Body of pancreas (tissue), 4 donors: ENCODE data around the gene PATJ. TPM values are rescaled to one million over a fixed set of nuclear protein-coding genes. Genes with fewer than 3 reads are reported as not detected.

Experiments
- ATAC-seq: fragments of 150-250 bp; one replicate; pipeline ENCODE4 v1.9.1; 2016
- DNase-seq, 4 donors: peaks; one replicate each; pipeline ENCODE4 v3.0.0-alpha.2; 2019
- H3K27ac ChIP-seq, 4 donors: fragments of 200-600 bp; sonication (generic); 1 replicate in 3 of 4; 2 replicates in 1 of 4; pipeline versions ENCODE4 v1.5.1 to v1.6.1; 2016 to 2019; ENCODE audit warnings: mild to moderate bottlenecking in 1 of 4, mixed read lengths in 1 of 4, moderate library complexity in 1 of 4
- H3K27me3 ChIP-seq, 2 donors: fragments of 200-600 bp; sonication (generic); one replicate each; pipeline ENCODE4 v1.6.0; 2016; ENCODE audit warnings: mild to moderate bottlenecking in 1 of 2
- H3K36me3 ChIP-seq, 2 donors: fragments of 200-600 bp; sonication (generic); replicated peaks in 1 of 2; 2 replicates each; pipeline ENCODE4 v1.5.1; 2016; ENCODE audit warnings: low read depth in 2 of 2; ENCODE audit not compliant: insufficient read depth in 1 of 2
- H3K4me1 ChIP-seq: fragments of 200-600 bp; sonication (generic); one replicate; pipeline ENCODE4 v1.6.0; 2016
- H3K4me3 ChIP-seq, 2 donors: fragments of 200-600 bp; sonication (generic); 1 replicate in 1 of 2; 2 replicates in 1 of 2; pipeline ENCODE4 v1.5.1; 2016 to 2019
- H3K9me3 ChIP-seq, 3 donors: fragments of 200-600 bp; sonication (generic); 1 replicate in 2 of 3; 2 replicates in 1 of 3; pipeline ENCODE4 v1.5.1; 2016
- POLR2A ChIP-seq, 3 donors: fragments of 450-650 bp; IDR thresholded peaks; one replicate each; pipeline ENCODE4 v1.6.1; 2016; ENCODE audit warnings: antibody characterized with exemption in 3 of 3, mild to moderate bottlenecking in 2 of 3
- WGBS, 2 donors: methylation state at CpG; one replicate each; pipeline ENCODE4 v1.1.5; 2017; 5-methylcytosine and 5-hydroxymethylcytosine counted together
- intact Hi-C: fragments of 100-400 bp; cut with DNase I; formaldehyde crosslinking; loops from one replicate; pipeline ENCODE4 v1.15.1; 2023
- total RNA-seq, 2 donors: library from RNA; depleted of rRNA; stranded (reverse); fragments of >200 nt; gene quantifications; one replicate each; pipeline ENCODE4 v1.1.0, GENCODE V29; 2016
- TF ChIP-seq, protein P1 (sequence below), 7 experiments: fragments of 450-650 bp in 4 of 7; fragments of 200-600 bp in 3 of 7; sonication (generic) in 3 of 7; IDR thresholded peaks; one replicate each; pipeline ENCODE4 v1.5.1; 2016 to 2019; ENCODE audit warnings: antibody characterized with exemption in 7 of 7

PATJ gene
- total RNA-seq, 2 donors from 2014 or later, result 54.2 to 72.5 TPM

DNA sequence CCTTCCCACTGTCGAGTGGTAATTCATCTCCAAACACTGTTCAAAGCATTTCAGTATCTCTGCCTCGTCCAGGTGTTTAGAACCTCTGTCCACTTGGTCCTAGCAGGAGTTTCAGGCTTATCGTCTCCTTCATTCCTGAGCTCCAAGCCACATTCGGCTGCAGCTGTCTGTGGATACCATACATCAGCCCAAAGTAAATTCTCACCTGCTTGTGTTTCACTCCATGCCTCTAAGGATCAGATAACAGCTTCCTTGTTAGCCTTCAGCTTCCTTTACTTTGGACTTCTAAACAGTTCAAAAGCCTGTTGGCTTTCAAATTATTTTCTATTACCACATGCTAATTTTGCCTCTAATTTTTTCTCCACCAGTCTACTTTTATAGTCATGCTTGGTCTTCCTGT, 233.4 kb downstream of the PATJ start:
- TF ChIP-seq, protein P1, sequence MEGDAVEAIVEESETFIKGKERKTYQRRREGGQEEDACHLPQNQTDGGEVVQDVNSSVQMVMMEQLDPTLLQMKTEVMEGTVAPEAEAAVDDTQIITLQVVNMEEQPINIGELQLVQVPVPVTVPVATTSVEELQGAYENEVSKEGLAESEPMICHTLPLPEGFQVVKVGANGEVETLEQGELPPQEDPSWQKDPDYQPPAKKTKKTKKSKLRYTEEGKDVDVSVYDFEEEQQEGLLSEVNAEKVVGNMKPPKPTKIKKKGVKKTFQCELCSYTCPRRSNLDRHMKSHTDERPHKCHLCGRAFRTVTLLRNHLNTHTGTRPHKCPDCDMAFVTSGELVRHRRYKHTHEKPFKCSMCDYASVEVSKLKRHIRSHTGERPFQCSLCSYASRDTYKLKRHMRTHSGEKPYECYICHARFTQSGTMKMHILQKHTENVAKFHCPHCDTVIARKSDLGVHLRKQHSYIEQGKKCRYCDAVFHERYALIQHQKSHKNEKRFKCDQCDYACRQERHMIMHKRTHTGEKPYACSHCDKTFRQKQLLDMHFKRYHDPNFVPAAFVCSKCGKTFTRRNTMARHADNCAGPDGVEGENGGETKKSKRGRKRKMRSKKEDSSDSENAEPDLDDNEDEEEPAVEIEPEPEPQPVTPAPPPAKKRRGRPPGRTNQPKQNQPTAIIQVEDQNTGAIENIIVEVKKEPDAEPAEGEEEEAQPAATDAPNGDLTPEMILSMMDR (IDR thresholded peaks at IDR 0.05), result no peak
- TF ChIP-seq POLR2A (IDR thresholded peaks at IDR 0.05), result no peak
- no peak overlapping the region for H3K4me3 ChIP-seq
- WGBS, 2 donors, result 78 to 82% methylated on average over 4 of the region's 4 CpGs
- ATAC-seq (no peak), DNase-seq (no peak)
- intact Hi-C loops, result no loop called here
- no peaks in the 10 kb centered on the region for H3K9me3 ChIP-seq
- H3K36me3 ChIP-seq, result no peaks in the 10 kb centered on the region
- no peak overlapping the region for H3K27ac ChIP-seq
- no peaks in the 10 kb centered on the region for H3K27me3 ChIP-seq
- no peaks in the 10 kb centered on the region for H3K4me1 ChIP-seq

- intact Hi-C loops, result no loop called here
- no peak for ATAC-seq
- TF ChIP-seq POLR2A (IDR thresholded peaks at IDR 0.05), result no peak
- TF ChIP-seq, protein P1 (IDR thresholded peaks at IDR 0.05), result no peak
Measured at GRCh38 chr1:61976566-61976965, 234.3 kb downstream of the PATJ start.

GRCh38 chr1:61978796-61979195, 236.5 kb downstream of the PATJ start:
- no peaks in the 10 kb centered on the region for H3K9me3 ChIP-seq
- ATAC-seq, result no peak
- H3K27me3 ChIP-seq, result no peaks in the 10 kb centered on the region
- no peak overlapping the region for H3K4me3 ChIP-seq
- intact Hi-C loops, result no loop called here
- H3K36me3 ChIP-seq, result no peaks in the 10 kb centered on the region
- H3K4me1 ChIP-seq, result no peaks in the 10 kb centered on the region
- no peak overlapping the region for H3K27ac ChIP-seq
- no peak for DNase-seq
- TF ChIP-seq POLR2A (IDR thresholded peaks at IDR 0.05), result no peak
- TF ChIP-seq, protein P1 (IDR thresholded peaks at IDR 0.05), result no peak

More at GRCh38 chr1:61976566-61976965, 234.3 kb downstream of the PATJ start:
- H3K36me3 ChIP-seq, result no peaks in the 10 kb centered on the region
- DNase-seq, result no peak
- H3K27me3 ChIP-seq, result no peaks in the 10 kb centered on the region
- H3K4me3 ChIP-seq, result no peak overlapping the region
- H3K4me1 ChIP-seq, result no peaks in the 10 kb centered on the region
- H3K9me3 ChIP-seq, result no peaks in the 10 kb centered on the region
- 94 to 98% methylated on average over 4 of the region's 4 CpGs for WGBS, 2 donors
- H3K27ac ChIP-seq, result no peak overlapping the region

DNA sequence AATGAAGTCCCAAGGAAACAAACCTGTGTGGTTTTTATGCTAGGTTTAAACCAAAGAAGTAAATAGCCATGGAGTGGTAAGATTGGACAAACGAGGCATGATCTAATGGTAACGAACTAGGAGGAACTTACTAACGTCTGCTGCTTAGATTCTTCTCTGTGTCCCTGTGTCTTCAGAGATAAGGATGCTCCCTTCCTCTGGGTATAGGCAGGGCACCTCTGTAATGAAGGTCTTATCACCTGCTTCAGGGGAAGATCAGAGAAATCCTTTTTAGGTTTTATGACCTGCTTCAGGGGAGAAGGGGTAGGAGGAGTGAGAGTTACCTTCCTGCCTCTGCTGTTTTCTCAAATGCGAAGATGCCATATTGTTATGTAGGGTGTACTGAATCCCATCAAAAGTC, 237.4 kb downstream of the PATJ start:
- TF ChIP-seq POLR2A (IDR thresholded peaks at IDR 0.05), result no peak
- TF ChIP-seq, protein P1 (IDR thresholded peaks at IDR 0.05), result no peak
- Histone ChIP-seq H3K36me3 (no peaks in the 10 kb centered on the region), H3K4me3 (no peak overlapping the region), H3K27ac (no peak overlapping the region), H3K27me3 (no peaks in the 10 kb centered on the region), H3K9me3 (no peaks in the 10 kb centered on the region), H3K4me1 (no peaks in the 10 kb centered on the region)
- intact Hi-C loops, result no loop called here
- DNase-seq (no peak), ATAC-seq (no peak)
- 87 to 94% methylated on average over 4 of the region's 4 CpGs for WGBS, 2 donors

DNA sequence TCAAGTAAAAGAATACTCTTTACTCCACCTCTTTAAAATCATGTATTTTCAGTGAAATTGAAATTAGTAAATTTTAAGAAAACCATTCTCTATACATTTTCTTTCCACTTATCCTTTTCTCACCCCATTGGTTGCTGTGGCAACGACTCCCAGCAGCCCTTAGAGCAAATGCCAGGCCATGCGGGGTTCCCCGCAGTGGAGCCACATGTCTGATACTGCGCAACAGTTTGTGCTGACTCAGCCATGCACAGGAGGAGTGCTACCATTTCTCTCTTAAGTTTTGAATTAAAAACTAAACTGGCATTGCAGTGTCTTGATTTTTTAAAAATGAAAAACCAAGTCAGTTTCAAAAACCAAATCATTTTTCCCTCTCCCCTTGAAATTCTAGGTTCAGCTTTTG, 238.3 kb downstream of the PATJ start:
- H3K4me3 ChIP-seq, result no peak overlapping the region
- no peaks in the 10 kb centered on the region for H3K9me3 ChIP-seq
- ATAC-seq, result no peak
- no peaks in the 10 kb centered on the region for H3K4me1 ChIP-seq
- no peak overlapping the region for H3K27ac ChIP-seq
- TF ChIP-seq, protein P1 (IDR thresholded peaks at IDR 0.05), result no peak
- TF ChIP-seq POLR2A (IDR thresholded peaks at IDR 0.05), result no peak
- H3K36me3 ChIP-seq, result no peaks in the 10 kb centered on the region
- intact Hi-C loops, result no loop called here
- WGBS, 2 donors, result 84 to 93% methylated on average over 4 of the region's 4 CpGs
- no peaks in the 10 kb centered on the region for H3K27me3 ChIP-seq
- no peak for DNase-seq
